Loucy (cell line): ENCODE results near the gene RCN1.
"Not testable (repeated sequence)": the region's sequence is repeated elsewhere in the genome, so short reads cannot be mapped to it uniquely, and the experiment has no call there.

Experiments used
- H2AFZ ChIP-seq: fragments of 200-600 bp; sonication (generic); 2 replicates; pipeline ENCODE4 v1.6.0; 2016; ENCODE audit warnings: antibody characterized with exemption, mild to moderate bottlenecking, low read length, moderate library complexity
- H3F3A ChIP-seq: fragments of 200-600 bp; 2 replicates; pipeline ENCODE4 v1.6.0; 2016; ENCODE audit warnings: antibody characterized with exemption, low read depth, mild to moderate bottlenecking
- H3K27me3 ChIP-seq: fragments of 200-600 bp; sonication (generic); 2 replicates; pipeline ENCODE4 v1.6.1; 2014; ENCODE audit warnings: low read length, mild to moderate bottlenecking; ENCODE audit not compliant: insufficient read depth, poor library complexity, severe bottlenecking
- H3K36me3 ChIP-seq: fragments of 200-600 bp; sonication (generic); 2 replicates; pipeline ENCODE4 v1.6.1; 2016; ENCODE audit warnings: low read length; ENCODE audit not compliant: insufficient read depth
- H3K4me1 ChIP-seq: fragments of 200-600 bp; sonication (generic); 2 replicates; pipeline ENCODE4 v1.5.1; 2014; ENCODE audit warnings: low read length, mild to moderate bottlenecking; ENCODE audit not compliant: insufficient read depth, poor library complexity, severe bottlenecking
- H3K4me2 ChIP-seq: fragments of 200-600 bp; sonication (generic); 2 replicates; pipeline ENCODE4 v1.6.0; 2014; ENCODE audit warnings: antibody characterized with exemption, low read length, low read depth, mild to moderate bottlenecking; ENCODE audit not compliant: poor library complexity, severe bottlenecking
- H3K4me3 ChIP-seq: fragments of 200-600 bp; sonication (generic); 2 replicates; pipeline ENCODE4 v1.5.1; 2014; ENCODE audit warnings: low read length, mild to moderate bottlenecking, mixed read lengths; ENCODE audit not compliant: poor library complexity, severe bottlenecking
- H3K79me2 ChIP-seq: fragments of 200-600 bp; sonication (generic); 2 replicates; pipeline ENCODE4 v1.6.1; 2014; ENCODE audit warnings: low read length; ENCODE audit not compliant: insufficient read depth
- H3K9ac ChIP-seq: fragments of 200-600 bp; sonication (generic); 2 replicates; pipeline ENCODE4 v1.6.0; 2014; ENCODE audit warnings: mild to moderate bottlenecking, low read depth, low read length, moderate library complexity; ENCODE audit not compliant: poor library complexity, severe bottlenecking
- H3K9me2 ChIP-seq: fragments of 200-600 bp; sonication (generic); replicated peaks from 2 replicates; pipeline ENCODE4 v1.6.1; 2016; ENCODE audit warnings: low read depth, low read length, mixed read lengths
- H3K9me3 ChIP-seq: fragments of 200-600 bp; sonication (generic); 2 replicates; pipeline ENCODE4 v1.6.1; 2014; ENCODE audit warnings: mild to moderate bottlenecking, antibody characterized with exemption, low read length, low read depth; ENCODE audit not compliant: insufficient read depth
- H4K20me1 ChIP-seq: fragments of 200-600 bp; sonication (generic); 2 replicates; pipeline ENCODE4 v1.6.0; 2014; ENCODE audit warnings: antibody characterized with exemption, low read length, mild to moderate bottlenecking; ENCODE audit not compliant: insufficient read depth, poor library complexity, severe bottlenecking
- CTCF ChIP-seq: fragments of 200-600 bp; sonication (generic); conservative IDR thresholded peaks from 2 replicates; pipeline ENCODE4 v1.5.1; 2014; ENCODE audit warnings: mild to moderate bottlenecking, antibody characterized with exemption, low read length
- EZH2phosphoT487 ChIP-seq: fragments of 200-600 bp; IDR thresholded peaks from 2 replicates; pipeline ENCODE4 v1.6.1; 2018; ENCODE audit warnings: antibody characterized with exemption, mild to moderate bottlenecking, moderate library complexity, borderline replicate concordance

The RCN1 gene

GRCh38 chr11:32100495-32100894 is 9.6 kb downstream of the RCN1 start:
- TF ChIP-seq CTCF (no peak), EZH2phosphoT487 (no peak)
- Histone ChIP-seq H3K36me3 (peaks cover 71% of the 10 kb centered on the region; the same call in 1 of the 2 replicates), H2AFZ (no peak overlapping the region)

GRCh38 chr11:32101791-32102190 is 10.9 kb downstream of the RCN1 start:
- Histone ChIP-seq H2AFZ (no peak overlapping the region), H3K4me3 (no peak overlapping the region), H3F3A (no peaks in the 10 kb centered on the region), H3K4me1 (no peaks in the 10 kb centered on the region), H3K36me3 (peaks cover 75% of the 10 kb centered on the region; the same call in 1 of the 2 replicates), H3K9ac (no peak overlapping the region), H4K20me1 (peaks cover 6% of the 10 kb centered on the region), H3K4me2 (no peak overlapping the region), H3K9me2 (no peaks in the 10 kb centered on the region), H3K27me3 (no peaks in the 10 kb centered on the region), H3K9me3 (no peaks in the 10 kb centered on the region), H3K79me2 (peaks cover 15% of the 10 kb centered on the region; the same call in 1 of the 2 replicates)
- TF ChIP-seq CTCF = no peak
- no peak for TF ChIP-seq EZH2phosphoT487

More at GRCh38 chr11:32100495-32100894, 9.6 kb downstream of the RCN1 start:
- no peaks in the 10 kb centered on the region for H3K27me3 ChIP-seq
- no peak overlapping the region for H3K4me2 ChIP-seq
- no peak overlapping the region for H3K4me3 ChIP-seq
- H3K9me3 ChIP-seq = no peaks in the 10 kb centered on the region
- H3K4me1 ChIP-seq = peaks cover 10% of the 10 kb centered on the region
- H3K79me2 ChIP-seq = peaks cover 28% of the 10 kb centered on the region; the same call in 1 of the 2 replicates
- H3K9me2 ChIP-seq = no peaks in the 10 kb centered on the region
- H3K9ac ChIP-seq = no peak overlapping the region
- no peaks in the 10 kb centered on the region for H3F3A ChIP-seq
- H4K20me1 ChIP-seq = peaks cover 14% of the 10 kb centered on the region

- not testable (repeated sequence) for H3K4me3 ChIP-seq, H3K9me2 ChIP-seq, H3K9ac ChIP-seq, H3F3A ChIP-seq, H2AFZ ChIP-seq, H4K20me1 ChIP-seq, H3K9me3 ChIP-seq, H3K27me3 ChIP-seq, H3K79me2 ChIP-seq, H3K4me2 ChIP-seq, H3K4me1 ChIP-seq
- H3K36me3 ChIP-seq = peaks cover 64% of the 10 kb centered on the region; the same call in 1 of the 2 replicates
These were observed 12.3 kb downstream of the RCN1 start for GRCh38 chr11:32103121-32103719.

GRCh38 chr11:32103941-32104340 is 13.1 kb downstream of the RCN1 start:
- no peaks in the 10 kb centered on the region for H4K20me1 ChIP-seq
- H3K4me1 ChIP-seq = no peaks in the 10 kb centered on the region
- H3K4me3 ChIP-seq = no peak overlapping the region
- H3K4me2 ChIP-seq = no peak overlapping the region
- H3K9ac ChIP-seq = no peak overlapping the region
- peaks cover 57% of the 10 kb centered on the region; the same call in 1 of the 2 replicates for H3K36me3 ChIP-seq
- no peaks in the 10 kb centered on the region for H3K9me2 ChIP-seq
- no peaks in the 10 kb centered on the region for H3K9me3 ChIP-seq
- H3F3A ChIP-seq = no peaks in the 10 kb centered on the region
- H2AFZ ChIP-seq = no peak overlapping the region
- no peak for TF ChIP-seq EZH2phosphoT487
- no peak for TF ChIP-seq CTCF
- H3K79me2 ChIP-seq = no peaks in the 10 kb centered on the region
- no peaks in the 10 kb centered on the region for H3K27me3 ChIP-seq
